Stimulated activated CD4-positive, alpha-beta T cell treated with anti-CD3 and anti-CD28 coated beads, Interleukin-2, amount 100 ng/mL, for 48 hours (primary cell): ENCODE results near the gene UVRAG.

Source experiments
- DNase-seq, 2 donors: peaks; one replicate each; pipeline ENCODE4 v3.0.0-alpha.2; 2020

UVRAG gene

DNA sequence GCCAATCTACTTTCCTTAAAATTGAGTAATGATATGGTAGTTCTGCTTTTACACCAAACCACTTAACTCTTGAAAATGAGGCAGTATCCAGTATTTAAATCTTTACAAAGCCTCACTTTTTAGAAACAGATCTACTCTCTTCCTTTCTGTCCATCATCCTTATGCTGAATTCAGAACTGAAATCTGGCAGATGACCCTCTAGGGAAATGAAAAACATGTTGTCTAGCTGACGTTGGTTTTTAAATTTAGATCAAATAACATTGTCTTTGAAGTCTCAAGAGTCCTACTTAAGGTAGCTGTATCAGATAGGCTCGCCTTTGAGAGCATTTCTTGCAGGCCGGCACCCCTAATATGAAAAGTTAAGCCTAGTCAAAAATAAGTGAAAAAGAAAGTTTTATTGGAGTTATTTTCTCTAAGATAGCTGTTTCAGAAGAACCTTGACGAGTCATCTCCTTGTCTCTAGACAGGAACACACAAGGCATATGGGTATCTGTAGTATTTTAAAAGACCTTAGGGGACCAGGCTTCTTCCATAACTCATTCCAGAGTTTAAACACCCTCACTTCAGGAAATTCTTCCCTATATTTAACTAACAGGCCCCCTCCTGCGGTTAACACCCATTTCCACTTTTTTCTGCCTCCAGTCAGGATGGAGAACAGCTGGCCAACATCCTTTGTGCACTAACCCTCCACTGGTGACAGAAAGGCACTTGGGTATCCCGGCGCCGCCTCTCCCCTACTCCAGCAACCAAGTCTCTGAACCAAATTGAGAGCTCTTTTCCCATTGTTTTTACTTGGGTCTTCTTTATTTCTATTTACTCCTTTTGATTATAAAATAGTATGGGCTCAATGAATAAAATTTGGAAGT is 310.1 kb downstream of the UVRAG start:
- DNase-seq = no peak

DNA sequence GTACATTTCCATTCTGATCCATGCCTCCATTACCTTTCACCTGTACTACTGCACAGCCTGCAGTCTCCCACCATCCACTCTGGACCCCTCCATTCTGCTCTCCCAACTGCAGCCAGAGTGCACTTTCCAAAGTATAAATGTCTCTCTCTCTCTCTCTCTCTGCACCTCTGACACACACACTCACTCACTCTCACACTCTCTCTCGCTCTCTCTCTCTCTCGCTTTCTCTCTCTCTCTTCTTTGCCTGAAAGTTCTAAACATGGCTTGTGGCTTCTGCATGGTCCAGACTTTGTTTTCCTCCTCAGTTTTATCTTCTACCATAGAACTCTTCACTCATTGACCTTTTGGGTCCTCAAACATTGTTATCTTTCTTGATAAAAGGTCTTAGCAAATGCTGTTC is 314.7 kb downstream of the UVRAG start:
- DNase-seq = no peak

DNA sequence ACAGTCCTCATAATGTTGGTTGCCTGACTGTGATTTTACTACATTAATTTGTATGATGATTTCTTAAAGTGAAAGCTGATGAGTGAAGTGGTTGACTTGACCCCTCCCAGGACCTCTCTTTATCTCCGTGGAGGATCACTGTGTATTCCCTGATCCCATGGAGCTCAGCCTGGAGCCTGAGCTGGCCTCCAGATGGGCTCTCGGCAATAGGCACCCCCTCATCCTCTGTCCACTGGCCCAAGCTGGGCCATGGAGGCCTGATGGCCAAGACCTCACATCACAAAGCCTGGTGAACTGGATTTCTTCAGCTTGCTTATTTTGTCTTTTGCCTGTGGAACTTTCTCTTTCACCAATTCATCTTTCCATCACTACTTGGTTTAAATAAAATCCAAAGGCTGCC is 316.1 kb downstream of the UVRAG start:
- no peak for DNase-seq

DNA sequence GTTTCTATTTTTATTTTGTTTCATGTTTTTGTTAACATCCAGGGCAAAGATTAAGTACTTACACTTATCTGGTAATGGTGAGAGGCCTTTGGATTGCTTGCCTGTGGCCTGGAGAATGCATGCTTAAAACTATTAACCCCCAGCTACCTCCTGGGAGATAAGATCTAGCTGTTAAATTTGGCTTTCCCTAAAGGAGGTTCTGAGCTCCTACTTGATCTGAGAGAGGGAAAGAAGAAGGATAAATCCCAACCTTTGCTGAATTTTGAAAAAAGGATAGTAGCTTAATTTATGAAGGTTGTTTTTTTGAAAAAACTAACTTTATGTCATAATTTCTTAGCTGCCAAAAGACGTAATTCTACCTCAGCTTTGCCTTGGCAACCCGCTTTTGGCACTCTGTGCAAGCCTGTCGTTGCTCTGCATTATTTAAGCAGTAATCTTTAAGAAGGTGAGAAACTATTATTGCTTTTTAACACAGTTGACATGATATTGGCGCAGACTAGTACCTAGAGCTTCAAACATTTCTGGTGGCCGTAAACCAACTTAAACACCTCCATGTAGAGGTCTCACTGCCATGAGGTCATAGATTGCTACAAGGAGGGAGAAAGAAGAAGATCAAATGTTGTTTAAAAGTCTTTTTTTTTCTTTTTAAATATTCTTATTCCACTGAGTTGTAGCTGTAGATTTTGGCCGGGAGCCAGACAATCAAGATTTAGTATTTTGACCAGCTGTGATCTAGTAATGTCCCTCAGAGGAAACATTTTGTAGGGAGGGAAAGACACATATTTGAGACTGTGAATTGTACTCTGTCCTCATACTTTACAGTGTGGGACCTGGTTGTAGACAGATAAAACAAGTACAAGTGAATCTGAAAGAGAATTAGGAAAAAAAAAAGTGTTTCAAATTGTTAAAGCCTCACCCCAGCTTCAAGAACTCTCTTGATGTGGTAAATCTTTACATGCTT is 316.9 kb downstream of the UVRAG start:
- DNase-seq = no peak

DNA sequence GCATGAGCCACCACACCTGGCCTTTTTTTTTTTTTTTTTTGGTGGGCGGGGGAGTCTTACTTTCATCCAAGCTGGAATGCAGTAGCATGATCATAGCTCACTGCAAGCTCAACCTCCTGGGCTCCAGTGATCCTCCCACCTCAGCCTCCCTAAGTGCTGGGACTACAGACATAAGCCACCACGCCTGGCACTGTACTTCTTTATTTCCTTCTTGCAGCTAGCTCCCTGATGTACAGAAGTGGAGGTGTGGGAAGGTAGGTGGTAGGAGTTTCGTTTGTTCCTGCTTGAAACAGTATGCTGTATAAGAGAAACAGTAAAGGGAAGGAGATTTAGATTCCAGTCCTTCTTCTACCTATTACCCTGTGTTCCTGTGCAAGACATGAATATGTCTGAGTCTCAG is 319.2 kb downstream of the UVRAG start:
- no peak for DNase-seq

DNA sequence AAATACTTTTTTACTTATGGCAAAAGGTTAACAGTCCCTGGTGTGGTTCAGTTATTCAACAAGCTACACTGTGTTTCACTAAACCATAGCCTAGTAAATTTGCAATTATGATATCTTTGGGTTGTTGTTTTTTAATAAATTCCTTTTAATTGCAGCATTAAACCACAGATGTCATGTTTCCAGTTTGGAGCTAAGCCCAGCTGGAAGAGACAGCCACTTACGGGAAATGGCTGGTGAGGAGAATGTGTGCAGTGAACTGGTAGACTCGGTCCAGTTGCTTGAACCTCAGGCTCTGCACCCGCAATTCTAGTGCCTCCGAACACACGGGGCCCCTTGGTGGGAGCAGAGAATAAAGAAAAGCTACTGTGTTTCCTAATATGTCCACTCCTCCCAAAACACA is 320.5 kb downstream of the UVRAG start:
- DNase-seq = no peak

DNA sequence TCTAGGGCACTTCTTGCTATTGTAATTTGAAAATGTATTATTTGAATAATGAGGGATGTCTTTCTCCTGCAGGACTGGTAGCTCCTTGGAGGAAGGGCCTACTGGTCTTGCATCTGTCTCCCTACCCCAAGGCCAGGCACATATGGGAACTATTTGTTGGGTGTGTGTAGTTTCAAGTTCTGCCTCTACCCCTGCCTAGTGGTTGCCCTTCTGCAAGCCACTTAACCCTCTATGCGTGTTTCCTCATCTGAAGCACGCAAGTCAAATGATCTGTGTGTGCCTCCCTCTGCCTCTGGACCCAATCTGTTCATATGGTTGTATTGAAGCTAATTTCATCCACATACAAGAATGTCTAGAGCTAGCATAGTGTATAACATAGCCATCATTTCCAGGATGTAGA is 324.3 kb downstream of the UVRAG start:
- no peak for DNase-seq

DNA sequence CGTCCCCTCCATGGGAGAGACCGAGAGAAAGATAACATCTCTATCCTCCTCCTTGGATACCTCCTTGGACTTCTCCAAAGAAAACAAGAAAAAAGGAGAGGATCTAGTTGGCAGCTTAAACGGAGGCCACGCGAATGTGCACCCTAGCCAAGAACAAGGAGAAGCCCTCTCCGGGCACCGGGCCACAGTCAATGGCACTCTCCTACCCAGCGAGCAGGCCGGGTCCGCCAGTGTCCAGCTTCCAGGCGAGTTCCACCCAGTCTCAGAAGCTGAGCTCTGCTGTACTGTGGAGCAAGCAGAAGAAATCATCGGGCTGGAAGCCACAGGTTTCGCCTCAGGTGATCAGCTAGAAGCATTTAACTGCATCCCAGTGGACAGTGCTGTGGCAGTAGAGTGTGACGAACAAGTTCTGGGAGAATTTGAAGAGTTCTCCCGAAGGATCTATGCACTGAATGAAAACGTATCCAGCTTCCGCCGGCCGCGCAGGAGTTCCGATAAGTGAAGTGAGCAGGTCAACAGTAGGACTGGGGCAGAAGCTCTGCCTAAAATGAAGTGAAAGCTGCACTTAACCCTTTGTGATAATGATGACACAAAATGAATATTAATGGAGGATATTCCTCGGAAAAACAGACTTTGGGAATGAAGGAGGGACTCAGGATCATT is 326.0 kb downstream of the UVRAG start:
- no peak for DNase-seq

DNA sequence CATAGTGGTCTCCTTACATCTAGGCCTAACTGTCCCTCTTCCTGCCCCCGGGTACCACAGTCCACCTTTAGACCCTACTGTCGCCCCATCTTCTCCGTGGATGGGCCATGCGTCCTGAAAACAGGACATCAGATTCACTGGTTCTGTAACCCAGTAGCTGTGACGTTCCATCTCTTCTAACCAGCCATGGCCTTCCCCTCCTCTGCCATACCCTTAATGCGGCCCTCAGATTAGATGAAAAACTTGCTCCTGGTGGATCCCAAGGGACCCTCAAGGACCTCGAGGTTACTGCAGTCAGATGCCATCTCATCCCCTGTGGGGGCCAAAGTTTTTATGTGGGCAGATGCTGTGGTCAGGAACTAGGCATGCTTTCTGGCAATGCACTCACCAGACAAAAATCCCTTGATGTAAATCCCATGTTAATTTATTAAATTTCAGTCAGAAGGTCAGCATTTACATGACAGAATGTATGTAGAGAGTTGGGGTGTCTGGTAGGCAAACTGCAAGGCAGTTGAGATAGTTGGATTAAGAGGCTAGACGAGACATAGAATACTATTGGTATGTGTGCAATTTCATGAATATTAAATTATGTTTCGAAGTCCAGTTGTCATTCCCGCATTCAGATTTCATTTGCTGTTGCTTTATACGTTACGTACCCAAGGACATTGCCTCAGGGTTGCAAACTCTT is 327.0 kb downstream of the UVRAG start:
- DNase-seq = no peak

DNA sequence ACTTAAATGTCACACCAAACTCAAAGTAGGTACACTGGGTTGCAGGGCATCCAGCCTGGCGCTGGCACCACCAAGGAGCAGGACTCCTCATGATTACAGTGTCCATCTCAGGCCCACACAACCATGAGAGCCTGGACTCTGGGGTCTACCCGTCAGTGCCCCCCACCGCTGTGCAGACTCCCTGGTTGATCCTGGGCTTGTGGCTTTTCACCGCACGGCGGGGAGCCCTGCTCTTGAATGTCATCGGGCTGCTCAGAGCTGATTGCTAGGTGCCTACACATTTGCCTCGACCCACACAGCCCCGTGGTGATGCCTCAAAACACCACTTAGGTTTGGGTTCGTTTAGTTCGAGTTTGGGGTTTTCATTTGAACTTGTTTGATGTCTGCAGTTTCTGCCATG is 328.3 kb downstream of the UVRAG start:
- DNase-seq = no peak

DNA sequence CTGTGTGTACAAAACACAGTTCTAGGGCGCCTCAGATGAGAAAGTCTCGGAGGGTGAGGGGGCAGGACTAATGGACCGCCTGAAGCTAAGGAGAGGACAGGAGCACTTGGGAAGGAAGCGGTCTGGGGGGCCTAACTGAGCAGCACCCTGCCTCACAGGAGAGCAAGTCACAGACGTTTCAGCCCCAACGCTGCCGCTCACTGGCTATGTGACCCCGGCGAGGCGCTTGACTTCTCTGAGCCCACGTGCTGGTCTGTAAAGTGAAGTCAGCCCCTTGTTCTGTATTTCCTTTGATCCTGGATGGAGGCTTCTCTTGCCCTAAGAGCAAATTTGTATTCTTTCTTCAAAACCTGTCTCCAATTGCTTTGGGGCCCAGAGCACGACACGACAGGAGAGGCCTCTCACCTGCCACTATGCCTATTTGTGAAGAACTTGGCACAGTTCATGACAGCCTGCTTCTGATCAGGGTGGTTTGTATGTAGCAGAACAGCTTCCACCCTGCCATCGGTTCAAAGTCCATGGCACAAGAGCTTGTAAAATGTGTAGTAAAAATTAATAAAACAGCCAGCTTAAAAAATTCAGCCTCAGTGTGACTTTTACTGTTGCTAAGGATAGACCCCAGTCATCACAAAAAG is 332.2 kb downstream of the UVRAG start:
- DNase-seq = no peak

DNA sequence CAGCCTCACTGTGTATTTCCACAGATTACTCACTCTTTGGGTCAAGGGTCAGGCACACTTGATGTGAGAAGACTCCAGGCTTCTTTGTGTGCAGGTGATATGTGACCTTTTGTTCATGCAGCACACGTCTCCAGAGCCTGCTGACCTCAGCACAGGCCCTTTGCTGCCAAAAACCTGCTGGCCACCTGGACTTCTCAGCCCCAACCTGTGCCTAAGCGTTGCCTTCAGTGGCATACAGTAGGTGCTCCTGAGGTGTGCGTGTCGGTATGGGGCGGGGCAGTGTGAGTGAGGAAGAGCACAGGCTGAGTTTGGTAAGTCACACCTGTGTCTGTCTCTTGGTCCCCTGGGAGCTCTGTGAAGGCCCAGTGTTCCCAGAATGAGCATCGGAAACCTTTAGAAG is 333.2 kb downstream of the UVRAG start:
- DNase-seq = no peak

DNA sequence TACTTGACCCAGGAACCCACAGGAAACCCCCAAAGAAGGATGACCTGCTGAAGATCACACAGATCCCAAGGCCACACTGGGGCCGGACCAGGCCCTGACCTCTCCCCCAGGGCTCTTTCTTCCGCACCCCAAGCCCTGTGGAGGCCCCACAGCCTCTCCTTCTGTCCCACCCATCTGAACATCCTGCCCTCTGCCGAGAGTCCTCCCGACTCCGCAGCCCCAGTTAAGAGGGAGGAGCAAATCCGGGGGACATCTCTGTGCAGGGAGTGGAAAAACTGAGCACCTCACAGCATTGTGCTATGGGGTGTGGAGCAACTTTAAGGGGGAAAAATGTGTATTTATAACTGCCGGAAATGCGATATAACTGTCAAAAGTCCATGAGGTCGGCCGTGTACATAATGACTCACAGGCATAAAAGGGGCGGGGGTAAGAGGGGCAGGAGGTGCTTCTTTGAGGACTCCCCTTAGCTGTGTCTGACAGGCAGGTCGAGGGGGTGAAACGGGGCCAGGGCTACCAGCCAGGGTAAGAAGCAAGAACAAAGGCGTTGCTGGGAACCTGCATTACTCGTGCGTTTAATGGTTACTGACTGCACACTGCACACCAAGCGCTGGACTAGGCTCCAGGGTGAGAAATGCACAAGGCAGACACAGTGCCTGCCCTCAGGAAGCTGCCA is 334.1 kb downstream of the UVRAG start:
- DNase-seq = no peak

DNA sequence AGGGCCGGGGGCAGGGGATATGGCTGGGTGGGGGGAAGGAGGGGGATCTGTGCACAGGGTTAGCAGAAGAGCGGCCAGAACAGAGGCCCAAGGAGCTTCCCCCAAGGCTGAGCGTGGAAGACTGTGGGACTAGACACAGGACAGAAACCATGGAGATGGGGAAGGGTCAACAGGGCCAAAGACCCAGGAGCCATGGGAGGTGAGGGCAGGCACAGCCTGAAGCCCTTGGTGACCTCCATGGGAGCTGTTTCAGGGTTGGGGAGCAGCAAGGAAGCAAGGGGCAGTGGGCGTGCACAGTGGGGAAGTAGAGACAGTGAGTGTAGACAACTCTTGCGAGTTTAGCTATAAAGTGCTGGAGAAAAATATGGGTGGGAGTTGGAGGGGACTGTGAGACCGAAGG is 334.7 kb downstream of the UVRAG start:
- DNase-seq = no peak

DNA sequence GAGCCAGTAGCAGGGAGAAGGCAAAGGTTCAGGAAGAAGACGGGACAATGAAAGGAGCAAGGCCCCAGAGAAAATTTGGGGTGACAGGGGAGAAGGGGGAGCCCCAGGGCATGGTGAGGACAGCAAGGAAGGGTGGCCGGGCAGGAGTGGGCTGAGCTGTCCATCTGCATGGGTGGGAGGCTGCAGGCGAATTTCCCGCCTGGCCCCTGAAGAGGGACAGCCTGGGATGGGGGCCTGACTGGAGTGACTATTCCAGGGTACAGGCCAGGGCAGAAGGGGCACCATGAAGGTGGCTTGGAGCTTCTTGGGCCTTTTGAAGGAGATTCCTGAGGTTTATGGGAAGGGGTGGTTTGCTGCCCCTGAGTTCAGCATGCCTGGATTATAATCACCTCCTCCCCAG is 335.1 kb downstream of the UVRAG start:
- no peak for DNase-seq

DNA sequence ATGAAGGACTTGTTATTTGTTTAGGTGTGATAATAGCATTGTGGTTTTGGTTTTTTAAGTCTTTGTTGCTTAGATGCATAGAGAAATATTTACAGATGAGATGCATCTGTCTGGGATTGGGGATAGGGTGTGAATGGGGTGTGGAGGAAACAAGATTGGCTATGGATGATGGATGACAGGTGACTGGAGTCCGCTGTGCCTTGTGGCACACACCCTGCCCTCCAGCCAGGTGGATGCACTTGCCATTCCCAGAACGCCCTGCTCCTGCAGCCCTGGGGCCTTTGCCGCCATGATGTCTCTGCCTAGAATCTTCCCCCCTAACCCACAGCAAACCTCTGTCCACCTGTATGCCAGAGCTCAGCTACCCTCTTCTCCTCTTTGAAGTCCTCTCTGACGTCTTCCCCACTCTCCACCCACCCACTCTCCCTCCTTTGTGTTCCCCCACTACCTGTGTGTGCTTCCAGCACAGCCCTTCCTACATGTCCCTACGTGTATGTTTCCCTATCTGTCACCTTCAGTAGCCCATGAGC is 336.6 kb downstream of the UVRAG start:
- DNase-seq = no peak

DNA sequence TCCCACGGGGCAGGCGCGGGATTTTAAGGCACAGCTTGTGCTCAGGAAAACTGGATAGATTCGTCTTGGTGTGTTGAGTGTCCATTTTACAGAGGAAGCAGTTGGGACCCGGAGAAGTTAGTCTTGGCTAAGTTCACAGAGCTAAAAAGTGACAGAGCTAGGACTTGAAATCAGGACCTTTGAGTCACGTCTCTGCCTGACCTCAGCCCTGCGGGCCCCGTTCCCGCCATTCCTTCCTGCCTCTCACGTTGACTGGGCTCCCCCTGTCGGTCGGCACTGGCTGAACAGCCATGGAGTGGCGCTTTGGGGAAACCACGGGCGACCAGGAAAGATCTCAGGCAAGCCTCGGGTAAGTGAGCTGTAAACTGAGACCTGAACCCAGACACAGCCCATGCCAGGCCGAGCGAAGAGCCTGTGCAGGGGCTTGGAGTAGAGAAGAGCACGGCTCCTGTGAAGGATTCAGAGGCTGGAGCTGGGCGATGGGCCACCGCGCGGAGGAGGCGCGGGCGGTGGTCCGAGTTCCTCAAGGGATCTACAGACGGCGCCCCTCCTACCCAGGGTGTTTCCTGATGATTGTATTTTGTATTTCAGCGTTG is 337.2 kb downstream of the UVRAG start:
- DNase-seq = peak; percentile 89 to 93

DNA sequence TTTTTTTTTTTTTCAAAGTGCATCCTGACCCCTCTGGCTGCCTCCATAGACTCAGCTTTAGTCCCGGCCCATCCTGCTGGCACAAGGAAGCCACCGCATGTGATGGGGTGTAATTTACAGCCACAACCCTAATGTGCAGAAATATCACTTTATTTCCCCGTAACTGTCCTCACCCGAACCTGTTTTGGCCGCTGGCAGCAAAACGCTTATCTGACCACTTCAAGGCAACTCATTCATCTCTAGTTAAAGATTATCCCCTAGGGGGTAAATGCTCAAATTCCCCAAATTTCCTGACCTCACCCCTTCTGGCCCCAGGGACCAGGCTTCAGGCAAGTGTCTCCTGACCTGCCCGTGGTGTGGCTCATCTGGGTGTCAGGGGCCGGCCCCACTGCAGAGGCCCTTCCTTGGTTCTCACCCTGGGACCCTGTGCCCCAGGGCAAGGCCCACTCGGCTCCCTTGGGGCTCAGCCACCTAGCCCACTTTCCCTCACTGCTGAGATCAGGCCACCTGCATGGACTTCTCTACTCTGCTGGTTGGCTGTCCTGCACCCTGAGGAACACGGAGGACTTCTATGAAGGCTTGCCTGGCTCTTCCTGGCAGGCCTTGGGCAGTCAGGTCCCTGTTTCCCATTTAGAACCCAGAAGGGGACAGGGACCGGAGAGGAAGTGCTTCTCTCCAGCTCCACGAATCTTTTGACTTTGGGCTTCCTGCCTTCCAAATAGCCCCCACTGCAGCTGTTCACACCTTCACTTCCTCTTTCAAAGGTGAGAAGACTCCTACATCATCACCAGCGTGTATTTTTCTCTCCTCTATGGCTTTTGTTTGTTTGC is 337.9 kb downstream of the UVRAG start:
- DNase-seq = no peak

DNA sequence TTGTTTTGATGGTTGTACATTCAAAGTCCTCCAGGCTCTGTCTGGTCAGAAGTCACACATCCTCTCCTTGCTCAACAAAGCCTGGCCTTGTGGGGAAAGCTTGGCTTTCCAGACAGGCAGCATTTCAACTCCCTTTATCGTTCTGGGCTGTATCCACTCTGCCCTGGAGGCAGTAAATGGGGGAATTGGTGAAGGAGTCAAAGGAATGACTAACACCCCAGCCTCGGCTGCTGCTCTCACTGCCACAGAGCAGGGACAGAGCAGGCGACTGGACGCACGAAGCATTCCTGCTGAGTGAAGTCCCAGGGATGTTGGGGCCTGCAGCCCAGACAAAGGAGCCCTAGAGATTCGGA is 338.5 kb downstream of the UVRAG start:
- DNase-seq = no peak
